ENCODE measurements around the gene NNAT.

Gene NNAT

DNA sequence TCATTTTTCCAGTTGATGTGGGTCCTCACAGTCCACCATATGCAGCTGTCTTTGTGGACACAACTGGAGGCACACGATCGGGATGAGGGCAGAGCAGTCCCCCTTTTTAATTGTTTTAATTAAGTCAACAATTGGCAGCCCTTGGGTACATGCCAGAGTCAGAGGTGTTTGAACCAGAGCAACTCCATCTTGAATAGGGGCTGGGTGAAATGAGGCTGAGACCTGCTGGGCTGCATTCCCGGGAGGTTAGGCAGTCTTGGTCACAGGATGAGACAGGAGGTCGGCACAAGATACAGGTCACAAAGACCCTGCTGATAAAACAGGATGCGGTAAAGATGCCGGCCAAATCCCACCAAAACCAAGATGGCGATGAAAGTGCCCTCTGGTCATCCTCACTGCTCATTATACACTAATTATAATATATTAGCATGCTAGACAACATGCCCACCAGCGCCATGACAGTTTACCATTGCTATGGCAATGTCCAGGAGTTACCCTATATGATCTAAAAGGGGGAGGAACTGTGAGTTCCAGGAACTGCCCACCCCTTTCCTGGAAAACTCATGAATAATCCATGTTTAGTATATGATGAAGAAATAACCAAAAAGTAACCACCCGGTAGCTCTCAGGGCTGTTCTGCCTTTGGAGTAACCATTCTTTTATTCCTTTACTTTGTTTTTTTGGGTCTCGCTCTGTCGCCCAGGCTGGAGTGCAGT is 38.4 kb downstream of the NNAT start:
- DNase-seq (ENCODE audit: extremely low read depth, low read depth), result no peak
- TF ChIP-seq CTCF (IDR thresholded peaks at IDR 0.05; ENCODE audit: low read depth, low read length), result no peak

GRCh38 chr20:37560629-37561028 is 39.6 kb downstream of the NNAT start:
- DNase-seq (ENCODE audit: extremely low read depth, low read depth), result no peak
- TF ChIP-seq CTCF (IDR thresholded peaks at IDR 0.05; ENCODE audit: low read depth, low read length), result no peak

- DNase-seq (ENCODE audit: extremely low read depth, low read depth), result no peak
- no peak for TF ChIP-seq CTCF (IDR thresholded peaks at IDR 0.05; ENCODE audit: low read depth, low read length)
Observed at GRCh38 chr20:37562695-37563480, 41.8 kb downstream of the NNAT start.

DNA sequence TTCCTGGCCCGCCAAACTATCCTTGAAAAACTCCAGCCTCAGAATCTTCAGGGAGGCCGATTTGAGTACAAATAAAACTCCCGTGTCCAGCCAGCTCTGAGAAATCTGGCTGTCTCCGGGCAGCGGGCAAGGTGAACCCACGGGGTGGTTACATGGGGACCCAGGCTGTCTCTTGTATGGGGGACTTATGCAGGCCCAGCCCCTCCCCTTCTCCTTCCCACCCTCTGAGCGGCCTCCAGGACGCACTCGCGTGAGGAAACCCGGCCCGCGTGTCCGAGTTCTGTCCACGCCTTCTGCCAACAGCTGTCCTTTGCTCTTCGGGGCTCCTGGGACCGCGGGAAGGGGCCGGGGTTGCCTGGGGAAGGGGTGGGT is 43.0 kb downstream of the NNAT start:
- TF ChIP-seq CTCF (IDR thresholded peaks at IDR 0.05; ENCODE audit: low read depth, low read length), result no peak
- no peak for DNase-seq (ENCODE audit: extremely low read depth, low read depth)

GRCh38 chr20:37564388-37565133 is 43.5 kb downstream of the NNAT start:
- peak; percentile 90 for TF ChIP-seq CTCF (IDR thresholded peaks at IDR 0.05; ENCODE audit: low read depth, low read length)
- no peak for DNase-seq (ENCODE audit: extremely low read depth, low read depth)

DNA sequence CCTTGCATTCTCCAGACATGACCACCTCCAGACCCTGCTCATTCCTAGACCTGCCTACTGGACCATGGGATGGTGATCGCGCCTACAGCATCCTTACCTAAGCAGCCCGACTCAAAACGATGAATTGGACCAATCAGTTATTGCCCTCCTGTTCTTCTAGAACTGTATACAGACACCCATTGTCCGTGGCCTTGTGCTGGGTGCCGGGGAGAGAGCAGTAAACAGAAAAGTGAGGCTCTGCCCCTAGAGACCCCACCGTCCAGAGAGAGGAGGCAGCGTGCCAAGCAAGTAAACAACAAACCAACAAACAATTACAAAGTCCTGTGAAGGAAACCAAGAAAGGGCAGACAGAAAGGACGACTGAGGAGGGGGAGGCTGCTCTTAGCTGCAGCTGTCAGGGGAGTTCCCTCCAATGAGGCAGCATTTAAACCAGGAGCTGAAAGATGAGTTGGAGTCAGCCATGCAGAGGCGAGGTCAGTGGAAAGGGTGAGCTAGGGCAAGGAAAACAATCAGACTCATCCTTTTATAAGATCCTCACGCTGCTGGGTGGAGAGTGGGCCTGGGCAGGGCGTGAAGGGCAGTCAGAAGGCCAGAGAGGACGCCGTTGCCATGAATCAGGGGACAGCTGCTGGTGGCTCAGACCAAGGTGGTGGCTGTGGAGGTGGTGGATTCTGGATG is 44.2 kb downstream of the NNAT start:
- no peak for TF ChIP-seq CTCF (IDR thresholded peaks at IDR 0.05; ENCODE audit: low read depth, low read length)
- DNase-seq (ENCODE audit: extremely low read depth, low read depth), result no peak
